GM12878 (cell line): Measurements from ENCODE around the gene RBSN.

ENCODE experiments used
- FOXK2 ChIP-seq: fragments of 450-650 bp; IDR thresholded peaks from 2 replicates; pipeline ENCODE4 v1.6.1; 2017; ENCODE audit warnings: mild to moderate bottlenecking, moderate library complexity
- NFIC ChIP-seq: IDR thresholded peaks from 2 replicates; pipeline ENCODE4 v1.6.1; 2012; ENCODE audit warnings: low read depth, mild to moderate bottlenecking, inconsistent platforms, low read length, moderate library complexity
- POLR2AphosphoS5 ChIP-seq: IDR thresholded peaks from 2 replicates; pipeline ENCODE4 v1.6.1; 2011; ENCODE audit warnings: mild to moderate bottlenecking, low read length, inconsistent platforms
- TF ChIP-seq, protein P1 (sequence below), 3 experiments: IDR thresholded peaks in 2 of 3; conservative IDR thresholded peaks in 1 of 3; 2 replicates each; pipeline ENCODE4 v1.5.1; 2011; ENCODE audit warnings: low read depth in 3 of 3, low read length in 3 of 3, mild to moderate bottlenecking in 3 of 3, control low read depth in 2 of 3, moderate library complexity in 2 of 3, inconsistent platforms in 1 of 3, mixed read lengths in 1 of 3; ENCODE audit not compliant: control insufficient read depth in 2 of 3, insufficient read depth in 1 of 3; ENCODE audit errors: extremely low read depth in 1 of 3
- TF ChIP-seq, protein P2 (sequence below): fragments of 450-650 bp; IDR thresholded peaks from 2 replicates; pipeline ENCODE4 v1.6.1; 2017; ENCODE audit warnings: mild to moderate bottlenecking

DNA sequence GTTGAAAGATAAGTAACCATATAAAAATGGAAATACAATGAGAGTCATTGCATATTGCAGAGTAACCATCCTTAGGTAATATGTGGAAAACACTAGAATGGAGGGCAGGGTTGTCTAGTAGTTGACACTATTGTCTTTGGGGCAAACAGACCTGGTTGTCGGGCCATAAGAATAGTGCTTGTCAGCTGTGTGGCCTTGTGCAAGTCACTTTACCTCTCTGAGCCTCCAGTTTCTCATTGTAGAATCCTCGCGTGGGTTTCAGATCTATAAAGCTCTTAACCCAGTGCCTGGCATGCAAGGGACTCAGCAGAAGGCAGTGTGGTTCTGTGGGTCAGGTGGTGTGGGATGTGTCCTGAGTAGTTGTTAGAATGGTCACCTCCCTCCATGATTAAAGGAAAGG lies 65.8 kb downstream of the RBSN start:
- TF ChIP-seq, protein P1, sequence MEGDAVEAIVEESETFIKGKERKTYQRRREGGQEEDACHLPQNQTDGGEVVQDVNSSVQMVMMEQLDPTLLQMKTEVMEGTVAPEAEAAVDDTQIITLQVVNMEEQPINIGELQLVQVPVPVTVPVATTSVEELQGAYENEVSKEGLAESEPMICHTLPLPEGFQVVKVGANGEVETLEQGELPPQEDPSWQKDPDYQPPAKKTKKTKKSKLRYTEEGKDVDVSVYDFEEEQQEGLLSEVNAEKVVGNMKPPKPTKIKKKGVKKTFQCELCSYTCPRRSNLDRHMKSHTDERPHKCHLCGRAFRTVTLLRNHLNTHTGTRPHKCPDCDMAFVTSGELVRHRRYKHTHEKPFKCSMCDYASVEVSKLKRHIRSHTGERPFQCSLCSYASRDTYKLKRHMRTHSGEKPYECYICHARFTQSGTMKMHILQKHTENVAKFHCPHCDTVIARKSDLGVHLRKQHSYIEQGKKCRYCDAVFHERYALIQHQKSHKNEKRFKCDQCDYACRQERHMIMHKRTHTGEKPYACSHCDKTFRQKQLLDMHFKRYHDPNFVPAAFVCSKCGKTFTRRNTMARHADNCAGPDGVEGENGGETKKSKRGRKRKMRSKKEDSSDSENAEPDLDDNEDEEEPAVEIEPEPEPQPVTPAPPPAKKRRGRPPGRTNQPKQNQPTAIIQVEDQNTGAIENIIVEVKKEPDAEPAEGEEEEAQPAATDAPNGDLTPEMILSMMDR (IDR thresholded peaks at IDR 0.05 in 2 of 3, conservative IDR thresholded peaks at IDR 0.05 in 1 of 3; ENCODE audit: control insufficient read depth in 2 of 3, extremely low read depth in 1 of 3, insufficient read depth in 1 of 3, low read depth in 3 of 3, low read length in 3 of 3) = no peak
- TF ChIP-seq FOXK2 (no peak), POLR2AphosphoS5 (no peak), NFIC (no peak)
- TF ChIP-seq, protein P2, sequence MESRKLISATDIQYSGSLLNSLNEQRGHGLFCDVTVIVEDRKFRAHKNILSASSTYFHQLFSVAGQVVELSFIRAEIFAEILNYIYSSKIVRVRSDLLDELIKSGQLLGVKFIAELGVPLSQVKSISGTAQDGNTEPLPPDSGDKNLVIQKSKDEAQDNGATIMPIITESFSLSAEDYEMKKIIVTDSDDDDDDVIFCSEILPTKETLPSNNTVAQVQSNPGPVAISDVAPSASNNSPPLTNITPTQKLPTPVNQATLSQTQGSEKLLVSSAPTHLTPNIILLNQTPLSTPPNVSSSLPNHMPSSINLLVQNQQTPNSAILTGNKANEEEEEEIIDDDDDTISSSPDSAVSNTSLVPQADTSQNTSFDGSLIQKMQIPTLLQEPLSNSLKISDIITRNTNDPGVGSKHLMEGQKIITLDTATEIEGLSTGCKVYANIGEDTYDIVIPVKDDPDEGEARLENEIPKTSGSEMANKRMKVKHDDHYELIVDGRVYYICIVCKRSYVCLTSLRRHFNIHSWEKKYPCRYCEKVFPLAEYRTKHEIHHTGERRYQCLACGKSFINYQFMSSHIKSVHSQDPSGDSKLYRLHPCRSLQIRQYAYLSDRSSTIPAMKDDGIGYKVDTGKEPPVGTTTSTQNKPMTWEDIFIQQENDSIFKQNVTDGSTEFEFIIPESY = no peak
